WTC11 (cell line): ENCODE results near the gene FGF14. TPM values are rescaled to one million over a fixed set of nuclear protein-coding genes. Genes with fewer than 3 reads are reported as not detected.

Experiments
- ATAC-seq: fragments of 200-7000 bp; cut with Tn5 transposase; 2 replicates; pipeline ENCODE4 v1.10.0; 2021; ENCODE audit warnings: mild to moderate bottlenecking, moderate library complexity
- CTCF ChIA-PET: fragments of 300-600 bp; sonication (Branson Sonifier 250); formaldehyde crosslinking; loops from one replicate; lab custom pipeline; 2021; ENCODE audit warnings: antibody characterized with exemption; lab: Charles Lee
- POLR2A ChIA-PET: fragments of 350-600 bp; sonication (Branson Sonifier 250); formaldehyde crosslinking; loops from one replicate; lab custom pipeline; 2021; ENCODE audit warnings: antibody characterized with exemption; lab: Charles Lee
- DNase-seq: peaks from one replicate; pipeline ENCODE4 v3.0.0; 2021; ENCODE audit warnings: low spot score
- H3K27ac Mint-ChIP-seq: 2 replicates; pipeline ENCODE4 v1.8.0; 2021; ENCODE audit warnings: mixed read lengths
- H3K27me3 Mint-ChIP-seq: 2 replicates; pipeline ENCODE4 v1.8.0; 2021; ENCODE audit warnings: low read depth, mild to moderate bottlenecking, moderate library complexity, mixed read lengths
- H3K36me3 Mint-ChIP-seq: 2 replicates; pipeline ENCODE4 v1.8.0; 2021; ENCODE audit warnings: mixed read lengths
- H3K4me1 Mint-ChIP-seq: 2 replicates; pipeline ENCODE4 v1.8.0; 2022; ENCODE audit warnings: mixed read lengths
- H3K4me3 Mint-ChIP-seq: 2 replicates; pipeline ENCODE4 v1.8.0; 2021; ENCODE audit warnings: mild to moderate bottlenecking, moderate library complexity, mixed read lengths
- H3K9me3 Mint-ChIP-seq: 2 replicates; pipeline ENCODE4 v1.8.0; 2021; ENCODE audit warnings: mixed read lengths
- ATF3 ChIP-seq: sonication (generic); formaldehyde crosslinking; conservative IDR thresholded peaks from 2 replicates; pipeline ENCODE4 v1.8.1; 2022; ENCODE audit warnings: mild to moderate bottlenecking, missing genetic modification reagents
- CREB1 ChIP-seq: sonication (generic); formaldehyde crosslinking; IDR thresholded peaks from 2 replicates; pipeline ENCODE4 v1.8.0; 2023; ENCODE audit warnings: mild to moderate bottlenecking, missing genetic modification reagents
- CTCF ChIP-seq: fragments of 200-600 bp; IDR thresholded peaks from 2 replicates; pipeline ENCODE4 v1.8.0; 2022; ENCODE audit warnings: antibody characterized with exemption
- EMX1 ChIP-seq: fragments of 250-450 bp; sonication (Bioruptor Pico); IDR thresholded peaks from 2 replicates; pipeline ENCODE4 v1.8.0; 2021; ENCODE audit warnings: mild to moderate bottlenecking
- GABPB1 ChIP-seq: sonication (generic); formaldehyde crosslinking; IDR thresholded peaks from 2 replicates; pipeline ENCODE4 v1.8.1; 2023; ENCODE audit warnings: mild to moderate bottlenecking, missing genetic modification reagents
- GRHL2 ChIP-seq: fragments of 250-450 bp; sonication (Bioruptor Pico); IDR thresholded peaks from 2 replicates; pipeline ENCODE4 v1.8.0; 2022; ENCODE audit warnings: mild to moderate bottlenecking, moderate library complexity; ENCODE audit not compliant: insufficient replicate concordance, severe bottlenecking
- GTF2I ChIP-seq: fragments of 250-450 bp; sonication (Bioruptor Pico); conservative IDR thresholded peaks from 2 replicates; pipeline ENCODE4 v1.4.0; 2021; ENCODE audit warnings: mild to moderate bottlenecking
- HMGA2 ChIP-seq: fragments of 250-450 bp; sonication (Bioruptor Pico); IDR thresholded peaks from 2 replicates; pipeline ENCODE4 v1.4.0; 2021; ENCODE audit warnings: mild to moderate bottlenecking, moderate library complexity
- JUN ChIP-seq: sonication (generic); formaldehyde crosslinking; IDR thresholded peaks from 2 replicates; pipeline ENCODE4 v1.8.0; 2023; ENCODE audit warnings: mild to moderate bottlenecking, missing genetic modification reagents
- KAT7 ChIP-seq: sonication (generic); formaldehyde crosslinking; IDR thresholded peaks from 2 replicates; pipeline ENCODE4 v1.8.1; 2023; ENCODE audit warnings: missing genetic modification reagents, mild to moderate bottlenecking, borderline replicate concordance
- MLX ChIP-seq: sonication (generic); formaldehyde crosslinking; IDR thresholded peaks from 2 replicates; pipeline ENCODE4 v1.8.1; 2023; ENCODE audit warnings: mild to moderate bottlenecking, missing genetic modification reagents, moderate library complexity
- MXD4 ChIP-seq: fragments of 250-450 bp; sonication (Bioruptor Pico); IDR thresholded peaks from 2 replicates; pipeline ENCODE4 v1.8.0; 2021; ENCODE audit warnings: mild to moderate bottlenecking, moderate library complexity, borderline replicate concordance
- MYBL2 ChIP-seq: sonication (generic); formaldehyde crosslinking; IDR thresholded peaks from 2 replicates; pipeline ENCODE4 v1.8.1; 2023; ENCODE audit warnings: mild to moderate bottlenecking, moderate library complexity, missing genetic modification reagents
- NR3C1 ChIP-seq: sonication (generic); formaldehyde crosslinking; conservative IDR thresholded peaks from 2 replicates; pipeline ENCODE4 v1.8.1; 2023; ENCODE audit warnings: low read depth, mild to moderate bottlenecking, missing genetic modification reagents
- SMAD4 ChIP-seq: sonication (generic); formaldehyde crosslinking; IDR thresholded peaks from 2 replicates; pipeline ENCODE4 v1.8.0; 2022; ENCODE audit warnings: mild to moderate bottlenecking, missing genetic modification reagents
- SP1 ChIP-seq: sonication (generic); formaldehyde crosslinking; conservative IDR thresholded peaks from 2 replicates; pipeline ENCODE4 v1.8.1; 2022; ENCODE audit warnings: missing genetic modification reagents
- TCF7 ChIP-seq: sonication (generic); formaldehyde crosslinking; IDR thresholded peaks from 2 replicates; pipeline ENCODE4 v1.8.0; 2022; ENCODE audit warnings: mild to moderate bottlenecking, low read depth, missing genetic modification reagents, moderate library complexity
- TEAD4 ChIP-seq: sonication (generic); formaldehyde crosslinking; IDR thresholded peaks from 2 replicates; pipeline ENCODE4 v1.8.0; 2022; ENCODE audit warnings: mild to moderate bottlenecking, missing genetic modification reagents
- USF1 ChIP-seq: sonication (generic); formaldehyde crosslinking; IDR thresholded peaks from 2 replicates; pipeline ENCODE4 v1.8.0; 2022; ENCODE audit warnings: mild to moderate bottlenecking, missing genetic modification reagents
- USF2 ChIP-seq: sonication (generic); formaldehyde crosslinking; IDR thresholded peaks from 2 replicates; pipeline ENCODE4 v1.8.1; 2023; ENCODE audit warnings: mild to moderate bottlenecking, missing genetic modification reagents, moderate library complexity
- ZBTB21 ChIP-seq: sonication (generic); formaldehyde crosslinking; IDR thresholded peaks from 2 replicates; pipeline ENCODE4 v1.8.1; 2023; ENCODE audit warnings: mild to moderate bottlenecking, missing genetic modification reagents, borderline replicate concordance
- ZBTB43 ChIP-seq: sonication (generic); formaldehyde crosslinking; IDR thresholded peaks from 2 replicates; pipeline ENCODE4 v1.8.1; 2023; ENCODE audit warnings: mild to moderate bottlenecking, missing genetic modification reagents
- ZMAT4 ChIP-seq: fragments of 250-450 bp; sonication (Bioruptor Pico); IDR thresholded peaks from 2 replicates; pipeline ENCODE4 v1.9.0; 2021; ENCODE audit warnings: mild to moderate bottlenecking
- ZNF281 ChIP-seq: sonication (generic); formaldehyde crosslinking; IDR thresholded peaks from 2 replicates; pipeline ENCODE4 v1.8.0; 2023; ENCODE audit warnings: mild to moderate bottlenecking, missing genetic modification reagents
- ZNF396 ChIP-seq: fragments of 250-450 bp; sonication (Bioruptor Pico); IDR thresholded peaks from 2 replicates; pipeline ENCODE4 v1.8.0; 2021; ENCODE audit warnings: mild to moderate bottlenecking, moderate library complexity, borderline replicate concordance
- total RNA-seq: library from RNA; stranded (reverse); gene quantifications from 3 replicates; pipeline ENCODE4 v1.2.3, GENCODE V29; 2021

FGF14 gene
- total RNA-seq, 1 experiment from 2014 or later: 0.28 TPM

GRCh38 chr13:101747039-101747438 lies 654.8 kb downstream of the FGF14 start (continued):
- TF ChIP-seq MXD4 (CRISPR knock-in tag): no peak
- TF ChIP-seq ZNF396: no peak

- H3K27ac Mint-ChIP-seq: no peak overlapping the region
- no peak for ATAC-seq
These were observed 655.3 kb downstream of the FGF14 start for GRCh38 chr13:101746513-101746912.

GRCh38 chr13:101739382-101740178 lies 662.3 kb downstream of the FGF14 start:
- CTCF ChIA-PET: no interaction called here
- H3K36me3 Mint-ChIP-seq: no peaks in the 10 kb centered on the region
- DNase-seq: no peak
- peaks cover 18% of the 10 kb centered on the region for H3K4me1 Mint-ChIP-seq
- H3K4me3 Mint-ChIP-seq: no peak overlapping the region
- no peaks in the 10 kb centered on the region for H3K9me3 Mint-ChIP-seq
- peak overlapping the region; percentile 21; the same call in 1 of the 2 replicates for H3K27ac Mint-ChIP-seq
- POLR2A ChIA-PET: no interaction called here
- no peak for ATAC-seq
- H3K27me3 Mint-ChIP-seq: no peaks in the 10 kb centered on the region
- TF ChIP-seq ZMAT4 (CRISPR knock-in tag) (no peak), SP1 (CRISPR knock-in tag) (no peak), CTCF (no peak), JUN (CRISPR knock-in tag) (no peak), ZNF281 (no peak), TEAD4 (CRISPR knock-in tag) (no peak), ATF3 (no peak), KAT7 (no peak), ZBTB21 (CRISPR knock-in tag) (no peak), CREB1 (CRISPR knock-in tag) (no peak), GRHL2 (CRISPR knock-in tag) (no peak), NR3C1 (CRISPR knock-in tag) (no peak), MYBL2 (CRISPR knock-in tag) (no peak), ZBTB43 (no peak), MLX (CRISPR knock-in tag) (no peak), EMX1 (CRISPR knock-in tag) (no peak)

More at GRCh38 chr13:101746513-101746912, 655.3 kb downstream of the FGF14 start:
- no peak overlapping the region for H3K4me3 Mint-ChIP-seq
- ChIA-PET POLR2A (no interaction called here), CTCF (no interaction called here)
- TF ChIP-seq GABPB1 (no peak), USF2 (no peak), USF1 (CRISPR knock-in tag) (no peak), GTF2I (CRISPR knock-in tag) (no peak), TCF7 (CRISPR knock-in tag) (no peak), SMAD4 (CRISPR knock-in tag) (no peak), HMGA2 (no peak)
- H3K36me3 Mint-ChIP-seq: no peaks in the 10 kb centered on the region
- peaks cover 24% of the 10 kb centered on the region for H3K4me1 Mint-ChIP-seq
- no peaks in the 10 kb centered on the region for H3K9me3 Mint-ChIP-seq
- no peaks in the 10 kb centered on the region for H3K27me3 Mint-ChIP-seq
- DNase-seq: no peak
